PC-3 (cell line): ENCODE measurements around the gene ERBB2. TPM values are rescaled to one million over a fixed set of nuclear protein-coding genes. Genes with fewer than 3 reads are reported as not detected.

Source experiments
- ATAC-seq: fragments of 200-7000 bp; cut with Tn5 transposase; 2 replicates; pipeline ENCODE4 v1.9.1; 2020; ENCODE audit warnings: mild to moderate bottlenecking, moderate library complexity
- BruUV-seq: library from RNA; stranded (reverse); fragments of 400-500 nt; replicated peaks from 2 replicates; lab custom pipeline; 2021; lab: Mats Ljungman, UMichigan
- CTCF ChIA-PET: fragments of 300-600 bp; sonication (Branson Sonifier 250); formaldehyde crosslinking; loops from one replicate; lab custom pipeline; 2022; ENCODE audit warnings: antibody characterized with exemption; lab: Charles Lee
- POLR2A ChIA-PET: fragments of 300-600 bp; sonication (Branson Sonifier 250); formaldehyde crosslinking; loops from one replicate; lab custom pipeline; 2022; ENCODE audit warnings: antibody characterized with exemption; ENCODE audit not compliant: unreplicated experiment; lab: Charles Lee
- DNase-seq: peaks from one replicate; pipeline ENCODE4 v3.0.0-alpha.2; 2015
- H2AFZ ChIP-seq: fragments of 300-600 bp; sonication (generic); 2 replicates; pipeline ENCODE4 v1.6.0; 2016; ENCODE audit warnings: antibody characterized with exemption, low read length
- H3F3A ChIP-seq: fragments of 300-600 bp; sonication (generic); one replicate; pipeline ENCODE4 v1.6.0; 2017; ENCODE audit warnings: antibody characterized with exemption, low read length, control low read depth, mild to moderate bottlenecking; ENCODE audit not compliant: unreplicated experiment
- H3K27ac ChIP-seq: fragments of 300-600 bp; sonication (generic); 2 replicates; pipeline ENCODE4 v1.5.1; 2016; ENCODE audit warnings: mild to moderate bottlenecking, low read length
- H3K27me3 ChIP-seq: fragments of 300-600 bp; sonication (generic); 2 replicates; pipeline ENCODE4 v1.6.1; 2016; ENCODE audit warnings: low read length, mixed read lengths
- H3K36me3 ChIP-seq: fragments of 300-600 bp; sonication (generic); 2 replicates; pipeline ENCODE4 v1.6.1; 2016; ENCODE audit warnings: low read depth, mixed run types, low read length, mixed read lengths
- H3K4me1 ChIP-seq: fragments of 300-600 bp; sonication (generic); 2 replicates; pipeline ENCODE4 v1.5.1; 2016; ENCODE audit warnings: low read length; ENCODE audit not compliant: insufficient read depth
- H3K4me2 ChIP-seq: fragments of 300-600 bp; sonication (generic); 2 replicates; pipeline ENCODE4 v1.6.0; 2016; ENCODE audit warnings: low read length
- H3K4me3 ChIP-seq: fragments of 300-600 bp; sonication (generic); 2 replicates; pipeline ENCODE4 v1.5.1; 2016; ENCODE audit warnings: mild to moderate bottlenecking, low read length, mixed read lengths
- H3K79me2 ChIP-seq: fragments of 300-600 bp; sonication (generic); 2 replicates; pipeline ENCODE4 v1.6.1; 2017; ENCODE audit warnings: low read length, mixed read lengths
- H3K9ac ChIP-seq: fragments of 300-600 bp; sonication (generic); 2 replicates; pipeline ENCODE4 v1.6.0; 2016; ENCODE audit warnings: mild to moderate bottlenecking, low read length
- H3K9me2 ChIP-seq: fragments of 300-600 bp; sonication (generic); replicated peaks from 2 replicates; pipeline ENCODE4 v1.6.1; 2016; ENCODE audit warnings: mixed run types, low read length, mixed read lengths
- H3K9me3 ChIP-seq: fragments of 300-600 bp; sonication (generic); 2 replicates; pipeline ENCODE4 v1.6.1; 2016; ENCODE audit warnings: low read length, mixed read lengths
- H4K20me1 ChIP-seq: fragments of 300-600 bp; sonication (generic); 2 replicates; pipeline ENCODE4 v1.6.1; 2016; ENCODE audit warnings: low read length, mixed read lengths
- CTCF ChIP-seq: fragments of 300-600 bp; sonication (generic); conservative IDR thresholded peaks from 2 replicates; pipeline ENCODE4 v1.5.1; 2017; ENCODE audit warnings: antibody characterized with exemption, low read depth, mild to moderate bottlenecking, low read length
- EZH2 ChIP-seq: fragments of 300-600 bp; sonication (generic); IDR thresholded peaks from one replicate; pipeline ENCODE4 v1.6.1; 2017; ENCODE audit warnings: antibody characterized with exemption, mild to moderate bottlenecking, low read length; ENCODE audit not compliant: unreplicated experiment
- EZH2phosphoT487 ChIP-seq: fragments of 300-600 bp; sonication (generic); IDR thresholded peaks from 2 replicates; pipeline ENCODE4 v1.6.1; 2018; ENCODE audit warnings: mild to moderate bottlenecking, antibody characterized with exemption, low read length, borderline replicate concordance
- intact Hi-C: fragments of 100-400 bp; cut with micrococcal nuclease; formaldehyde crosslinking; loops from 2 replicates; pipeline ENCODE4 v1.9.0; 2023
- total RNA-seq: library from RNA; depleted of rRNA; stranded (reverse); fragments of >200 nt; gene quantifications from 2 replicates; pipeline ENCODE4 v1.2.3, GENCODE V29; 2014

The ERBB2 gene
- total RNA-seq, 1 experiment from 2014 or later = 36.2 TPM

GRCh38 chr17:39651923-39652586 is 47.8 kb upstream of the ERBB2 start:
- Histone ChIP-seq H3K9me2 (no peaks in the 10 kb centered on the region), H3K4me1 (no peaks in the 10 kb centered on the region), H4K20me1 (no peaks in the 10 kb centered on the region), H3K36me3 (no peaks in the 10 kb centered on the region), H3F3A (no peaks in the 10 kb centered on the region), H3K9me3 (no peaks in the 10 kb centered on the region), H3K79me2 (no peaks in the 10 kb centered on the region), H3K4me3 (no peak overlapping the region), H3K9ac (no peak overlapping the region), H3K27ac (no peak overlapping the region), H2AFZ (no peak overlapping the region), H3K27me3 (no peaks in the 10 kb centered on the region), H3K4me2 (no peak overlapping the region)
- ChIA-PET CTCF (interaction anchor here (0.7 to 0.9 kb wide), 2 partner anchors 9 to 28 kb away, joined by 3 to 4 read pairs; no protein-coding TSS in a partner anchor), POLR2A (no interaction called here)
- intact Hi-C loops = no loop called here
- BruUV-seq = no TSS peak
- ATAC-seq (no peak; the same call in 1 of the 2 replicates), DNase-seq (no peak)
- no peak for TF ChIP-seq CTCF
- no peak for TF ChIP-seq EZH2
- TF ChIP-seq EZH2phosphoT487 = no peak

DNA sequence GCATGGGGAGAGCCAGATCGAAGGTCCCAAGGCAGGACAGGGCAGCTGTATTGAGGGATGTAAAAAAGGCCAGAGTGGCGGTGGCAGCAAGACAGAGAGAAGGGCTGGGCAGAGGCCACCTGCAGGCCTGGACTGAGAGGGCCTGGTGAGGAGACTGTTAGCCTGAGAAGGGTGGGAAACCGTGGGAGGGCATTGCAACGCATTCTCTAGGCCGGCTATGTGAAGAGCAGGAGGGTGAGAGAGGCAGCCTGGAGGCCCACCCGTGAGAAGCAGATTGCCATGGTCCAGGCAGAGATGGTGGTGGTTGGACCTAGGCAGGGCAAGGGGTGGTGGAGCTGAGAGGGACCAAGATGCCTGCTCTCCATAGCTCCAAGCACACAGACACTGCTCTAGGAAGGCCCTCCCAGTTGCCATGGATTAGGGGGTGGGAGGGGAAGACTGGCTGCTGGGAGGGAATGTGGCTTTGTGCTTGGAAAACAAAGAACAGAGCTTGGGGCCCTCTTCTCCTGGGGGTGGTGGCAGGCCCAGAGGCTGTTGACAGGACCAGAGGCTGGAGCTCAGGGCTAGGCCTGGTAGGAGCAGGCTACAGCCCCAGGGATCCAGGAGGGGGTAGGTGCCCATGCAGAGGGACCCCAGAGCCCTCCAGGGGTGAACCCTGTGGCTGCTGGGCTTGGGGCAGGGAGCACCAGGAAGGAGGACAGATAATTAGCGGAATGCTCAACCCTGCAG is 47.1 kb upstream of the ERBB2 start:
- H3K27ac ChIP-seq = no peak overlapping the region
- ATAC-seq (no peak), DNase-seq (no peak)
- CTCF ChIA-PET = interaction anchor here (0.7 kb wide), 1 partner anchor 29 kb away, joined by 3 read pairs; no protein-coding TSS in a partner anchor
- no peak overlapping the region for H3K4me2 ChIP-seq
- H3K9me2 ChIP-seq = no peaks in the 10 kb centered on the region
- no peak overlapping the region for H2AFZ ChIP-seq
- intact Hi-C loops = no loop called here
- no peak for TF ChIP-seq EZH2phosphoT487
- no peak for TF ChIP-seq EZH2
- TF ChIP-seq CTCF = no peak
- H3K27me3 ChIP-seq = no peaks in the 10 kb centered on the region
- H3K79me2 ChIP-seq = no peaks in the 10 kb centered on the region
- H3F3A ChIP-seq = no peaks in the 10 kb centered on the region
- no peaks in the 10 kb centered on the region for H3K36me3 ChIP-seq
- no peak overlapping the region for H3K9ac ChIP-seq
- no peaks in the 10 kb centered on the region for H3K4me1 ChIP-seq
- no TSS peak for BruUV-seq
- no peak overlapping the region for H3K4me3 ChIP-seq
- H4K20me1 ChIP-seq = no peaks in the 10 kb centered on the region
- H3K9me3 ChIP-seq = no peaks in the 10 kb centered on the region
- POLR2A ChIA-PET = no interaction called here

DNA sequence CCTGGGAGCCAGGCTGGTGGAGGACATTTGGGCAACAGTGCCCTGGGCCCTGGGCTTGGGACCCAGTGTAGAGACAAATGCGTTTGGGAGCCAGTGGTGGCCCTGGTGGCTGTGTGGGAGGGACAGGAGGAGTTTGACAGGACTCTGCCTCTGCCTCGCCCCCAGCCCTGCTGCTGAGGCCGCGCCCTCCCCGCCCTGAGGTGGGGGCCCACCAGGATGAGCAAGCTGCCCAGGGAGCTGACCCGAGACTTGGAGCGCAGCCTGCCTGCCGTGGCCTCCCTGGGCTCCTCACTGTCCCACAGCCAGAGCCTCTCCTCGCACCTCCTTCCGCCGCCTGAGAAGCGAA is 46.6 kb upstream of the ERBB2 start:
- no peak overlapping the region for H3K4me3 ChIP-seq
- H3K4me2 ChIP-seq = no peak overlapping the region
- DNase-seq (no peak), ATAC-seq (no peak)
- intact Hi-C loops = no loop called here
- TF ChIP-seq CTCF = no peak
- TF ChIP-seq EZH2 = no peak
- TF ChIP-seq EZH2phosphoT487 = no peak
- no TSS peak for BruUV-seq
- no peaks in the 10 kb centered on the region for H3K9me2 ChIP-seq
- no peaks in the 10 kb centered on the region for H3K36me3 ChIP-seq
- H3K27ac ChIP-seq = no peak overlapping the region
- no peaks in the 10 kb centered on the region for H3K27me3 ChIP-seq
- no peaks in the 10 kb centered on the region for H3F3A ChIP-seq
- H4K20me1 ChIP-seq = no peaks in the 10 kb centered on the region
- no peaks in the 10 kb centered on the region for H3K79me2 ChIP-seq
- CTCF ChIA-PET = interaction anchor here (0.5 kb wide), 1 partner anchor 25 kb away, joined by 5 read pairs; no protein-coding TSS in a partner anchor
- no peak overlapping the region for H2AFZ ChIP-seq
- no peak overlapping the region for H3K9ac ChIP-seq
- H3K9me3 ChIP-seq = no peaks in the 10 kb centered on the region
- POLR2A ChIA-PET = no interaction called here
- H3K4me1 ChIP-seq = no peaks in the 10 kb centered on the region
